Smooth muscle cell (in vitro differentiated cells): Measurements from ENCODE around the gene UPP2. TPM values are rescaled to one million over a fixed set of nuclear protein-coding genes. Genes with fewer than 3 reads are reported as not detected.

Source experiments
- DNase-seq: peaks from one replicate; lab custom pipeline; 2025; ENCODE audit not compliant: unreplicated experiment; lab: John Stamatoyannopoulos, UW
- H2AFZ ChIP-seq: fragments of 200-600 bp; sonication (generic); 2 replicates; pipeline ENCODE4 v1.6.0; 2016; ENCODE audit warnings: antibody characterized with exemption, low read depth, mild to moderate bottlenecking
- H3F3A ChIP-seq: fragments of 200-600 bp; sonication (generic); 2 replicates; pipeline ENCODE4 v1.6.0; 2017; ENCODE audit warnings: antibody characterized with exemption, low read depth
- H3K27ac ChIP-seq: fragments of 200-600 bp; sonication (generic); 2 replicates; pipeline ENCODE4 v1.5.1; 2016; ENCODE audit warnings: low read depth, mild to moderate bottlenecking
- H3K27me3 ChIP-seq: fragments of 200-600 bp; sonication (generic); 2 replicates; pipeline ENCODE4 v1.6.1; 2016; ENCODE audit warnings: low read depth, mild to moderate bottlenecking
- H3K36me3 ChIP-seq: fragments of 200-600 bp; sonication (generic); 2 replicates; pipeline ENCODE4 v1.5.1; 2016; ENCODE audit warnings: low read depth
- H3K4me1 ChIP-seq: fragments of 200-600 bp; sonication (generic); 2 replicates; pipeline ENCODE4 v1.5.1; 2016; ENCODE audit warnings: low read depth
- H3K4me2 ChIP-seq: fragments of 200-600 bp; sonication (generic); 2 replicates; pipeline ENCODE4 v1.6.0; 2016; ENCODE audit warnings: mild to moderate bottlenecking
- H3K4me3 ChIP-seq: fragments of 200-600 bp; sonication (generic); 2 replicates; pipeline ENCODE4 v1.5.1; 2016; ENCODE audit warnings: mild to moderate bottlenecking
- H3K79me2 ChIP-seq: fragments of 200-600 bp; sonication (generic); 2 replicates; pipeline ENCODE4 v1.6.0; 2016; ENCODE audit warnings: low read depth, mild to moderate bottlenecking
- H3K9ac ChIP-seq: fragments of 200-600 bp; sonication (generic); 2 replicates; pipeline ENCODE4 v1.6.0; 2016; ENCODE audit warnings: low read depth
- H3K9me3 ChIP-seq: fragments of 200-600 bp; sonication (generic); replicated peaks from 2 replicates; pipeline ENCODE4 v1.5.1; 2016; ENCODE audit warnings: low read depth
- H4K20me1 ChIP-seq: fragments of 200-600 bp; sonication (generic); 2 replicates; pipeline ENCODE4 v1.6.0; 2016; ENCODE audit warnings: low read depth
- WGBS: methylation state at CpG from one replicate; pipeline ENCODE4 v1.1.7; 2016; ENCODE audit warnings: low lambda C conversion rate; 5-methylcytosine and 5-hydroxymethylcytosine counted together
- polyA plus RNA-seq: library from polyadenylated mRNA; unstranded; fragments of >200 nt; fragmentation: Nextera tagmentation; extraction: Ambion mirVana; gene quantifications from 2 replicates; pipeline ENCODE4 v1.2.1, GENCODE V29; 2016
- total RNA-seq: library from RNA; depleted of rRNA; stranded (reverse); fragments of >200 nt; gene quantifications from 2 replicates; pipeline ENCODE4 v1.2.3, GENCODE V29; 2014
- TF ChIP-seq, protein P1 (sequence below): fragments of 200-600 bp; sonication (generic); IDR thresholded peaks from 2 replicates; pipeline ENCODE4 v1.5.1; 2017; ENCODE audit warnings: borderline replicate concordance, mild to moderate bottlenecking, antibody characterized with exemption; ENCODE audit not compliant: insufficient read depth, poor library complexity, severe bottlenecking

The UPP2 gene
- total and polyA plus RNA-seq, 2 experiments from 2014 or later = not detected

DNA sequence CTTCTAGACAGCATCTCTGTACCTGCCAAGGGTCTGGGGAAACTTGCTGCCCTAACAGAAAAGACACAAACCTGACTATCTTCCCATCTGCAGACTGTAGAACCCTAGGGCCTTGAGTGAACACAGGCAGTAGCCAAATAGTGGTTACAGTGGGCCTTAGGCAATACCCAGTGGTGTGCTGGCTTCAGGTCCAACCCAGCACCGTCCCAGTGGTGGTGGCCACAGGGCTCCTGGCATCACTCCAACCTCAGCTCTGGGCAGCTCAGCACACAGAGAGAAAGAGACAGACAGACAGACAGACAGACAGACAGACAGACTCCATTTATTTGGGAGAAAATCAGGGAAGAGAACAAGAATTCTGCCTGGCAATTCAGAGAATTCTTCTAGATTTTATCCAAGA lies 29.3 kb upstream of the UPP2 start:
- 89% methylated on average over 1 of the region's 1 CpG for WGBS
- DNase-seq = no peak
- H2AFZ ChIP-seq = no peak overlapping the region

DNA sequence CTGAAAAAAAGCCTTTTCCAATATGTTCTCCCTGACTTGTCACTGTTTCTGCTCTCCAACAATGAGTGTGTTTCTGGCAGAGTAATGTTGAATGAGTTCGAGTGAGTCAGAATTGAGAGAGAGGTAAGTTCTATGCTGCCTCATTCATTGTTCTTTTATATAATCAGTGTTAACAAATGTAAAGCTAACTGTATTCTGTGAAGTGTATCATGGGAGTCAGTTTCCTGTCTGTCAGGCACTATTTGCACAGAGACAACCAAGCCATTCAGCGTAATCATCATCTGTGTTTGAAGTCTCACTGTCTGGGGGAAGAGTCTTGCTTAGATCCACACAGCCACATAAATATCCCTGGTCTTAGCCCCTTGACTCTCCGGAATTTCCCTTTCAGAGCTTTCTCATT lies 22.0 kb upstream of the UPP2 start:
- 40% methylated on average over 3 of the region's 3 CpGs for WGBS
- TF ChIP-seq, protein P1, sequence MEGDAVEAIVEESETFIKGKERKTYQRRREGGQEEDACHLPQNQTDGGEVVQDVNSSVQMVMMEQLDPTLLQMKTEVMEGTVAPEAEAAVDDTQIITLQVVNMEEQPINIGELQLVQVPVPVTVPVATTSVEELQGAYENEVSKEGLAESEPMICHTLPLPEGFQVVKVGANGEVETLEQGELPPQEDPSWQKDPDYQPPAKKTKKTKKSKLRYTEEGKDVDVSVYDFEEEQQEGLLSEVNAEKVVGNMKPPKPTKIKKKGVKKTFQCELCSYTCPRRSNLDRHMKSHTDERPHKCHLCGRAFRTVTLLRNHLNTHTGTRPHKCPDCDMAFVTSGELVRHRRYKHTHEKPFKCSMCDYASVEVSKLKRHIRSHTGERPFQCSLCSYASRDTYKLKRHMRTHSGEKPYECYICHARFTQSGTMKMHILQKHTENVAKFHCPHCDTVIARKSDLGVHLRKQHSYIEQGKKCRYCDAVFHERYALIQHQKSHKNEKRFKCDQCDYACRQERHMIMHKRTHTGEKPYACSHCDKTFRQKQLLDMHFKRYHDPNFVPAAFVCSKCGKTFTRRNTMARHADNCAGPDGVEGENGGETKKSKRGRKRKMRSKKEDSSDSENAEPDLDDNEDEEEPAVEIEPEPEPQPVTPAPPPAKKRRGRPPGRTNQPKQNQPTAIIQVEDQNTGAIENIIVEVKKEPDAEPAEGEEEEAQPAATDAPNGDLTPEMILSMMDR = no peak
- Histone ChIP-seq H3K79me2 (no peaks in the 10 kb centered on the region), H4K20me1 (no peaks in the 10 kb centered on the region), H2AFZ (no peak overlapping the region), H3K27me3 (no peaks in the 10 kb centered on the region), H3K9me3 (peaks cover 3% of the 10 kb centered on the region), H3K27ac (no peak overlapping the region), H3K4me1 (peaks cover 9% of the 10 kb centered on the region), H3K4me3 (no peak overlapping the region), H3K4me2 (peak overlapping the region; percentile 34), H3K36me3 (no peaks in the 10 kb centered on the region), H3K9ac (no peak overlapping the region), H3F3A (no peaks in the 10 kb centered on the region)
- no peak for DNase-seq

More for the DNA sequence above, 29.3 kb upstream of the UPP2 start:
- H3F3A ChIP-seq = no peaks in the 10 kb centered on the region
- no peak overlapping the region for H3K27ac ChIP-seq
- TF ChIP-seq, protein P1 = no peak
- H3K79me2 ChIP-seq = no peaks in the 10 kb centered on the region
- no peaks in the 10 kb centered on the region for H4K20me1 ChIP-seq
- H3K9me3 ChIP-seq = peaks cover 3% of the 10 kb centered on the region
- H3K9ac ChIP-seq = no peak overlapping the region
- H3K4me3 ChIP-seq = no peak overlapping the region
- no peaks in the 10 kb centered on the region for H3K4me1 ChIP-seq
- no peak overlapping the region for H3K4me2 ChIP-seq
- H3K27me3 ChIP-seq = no peaks in the 10 kb centered on the region
- H3K36me3 ChIP-seq = no peaks in the 10 kb centered on the region

DNA sequence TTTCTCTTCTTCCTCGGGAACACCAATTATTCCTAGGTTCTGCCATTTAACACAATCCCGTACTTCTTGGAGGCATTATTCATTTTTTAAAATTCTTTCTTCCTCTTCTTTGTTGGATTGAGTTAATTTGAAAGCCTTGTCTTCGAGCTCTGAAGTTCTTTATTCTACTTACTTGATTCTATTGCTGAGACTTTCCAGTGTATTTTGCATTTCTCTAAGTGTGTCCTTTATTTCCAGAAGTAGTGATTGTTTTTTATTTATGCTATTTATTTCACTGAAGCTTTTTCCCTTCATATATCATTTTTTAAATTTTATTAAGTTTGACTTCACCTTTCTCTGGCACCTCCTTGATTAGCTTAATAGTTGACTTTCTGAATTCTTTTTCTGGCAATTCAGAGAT lies 13.6 kb upstream of the UPP2 start:
- no peak overlapping the region for H3K4me2 ChIP-seq
- H3K9me3 ChIP-seq = no peaks in the 10 kb centered on the region
- H3K27ac ChIP-seq = no peak overlapping the region
- H3F3A ChIP-seq = no peaks in the 10 kb centered on the region
- TF ChIP-seq, protein P1 = no peak
- H3K4me3 ChIP-seq = no peak overlapping the region
- WGBS = 86% methylated on average over 3 of the region's 3 CpGs
- H4K20me1 ChIP-seq = no peaks in the 10 kb centered on the region
- no peak overlapping the region for H2AFZ ChIP-seq
- DNase-seq = no peak
- no peaks in the 10 kb centered on the region for H3K36me3 ChIP-seq
- H3K79me2 ChIP-seq = no peaks in the 10 kb centered on the region
- H3K9ac ChIP-seq = no peak overlapping the region
- no peaks in the 10 kb centered on the region for H3K4me1 ChIP-seq
- H3K27me3 ChIP-seq = no peaks in the 10 kb centered on the region

DNA sequence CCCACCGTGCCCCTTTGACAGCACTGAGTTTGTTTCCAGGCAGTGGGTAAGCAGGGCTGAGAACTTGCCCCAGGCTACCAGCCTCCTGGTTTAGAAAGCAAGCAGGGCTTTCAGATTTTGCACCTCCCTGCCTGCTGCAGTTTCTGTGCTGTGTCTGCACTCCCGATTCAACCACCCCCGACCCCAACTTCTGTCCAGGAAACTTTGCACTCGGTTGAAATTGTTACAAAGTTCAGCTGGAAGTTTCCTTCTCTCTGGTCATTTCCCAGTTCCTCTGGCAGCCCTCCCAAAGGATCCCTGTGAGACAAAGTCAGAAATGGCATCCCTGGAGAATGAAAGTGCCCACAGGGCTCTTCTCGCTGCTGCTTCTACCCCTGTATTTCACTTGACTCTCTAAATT lies 12.4 kb upstream of the UPP2 start:
- Histone ChIP-seq H3K36me3 (no peaks in the 10 kb centered on the region), H2AFZ (no peak overlapping the region), H3K27me3 (no peaks in the 10 kb centered on the region), H3K4me2 (no peak overlapping the region), H3K9ac (no peak overlapping the region), H3K27ac (no peak overlapping the region), H3K4me1 (no peaks in the 10 kb centered on the region), H3K79me2 (no peaks in the 10 kb centered on the region), H3F3A (no peaks in the 10 kb centered on the region), H3K9me3 (no peaks in the 10 kb centered on the region), H4K20me1 (no peaks in the 10 kb centered on the region), H3K4me3 (no peak overlapping the region)
- TF ChIP-seq, protein P1 = no peak
- DNase-seq = no peak
- 94% methylated on average over 5 of the region's 5 CpGs for WGBS
